Activated B cell treated with CpG ODN at 0.5 μM for 24 hours (primary cell): ENCODE measurements around the gene OR10K2. TPM values are rescaled to one million over a fixed set of nuclear protein-coding genes. Genes with fewer than 3 reads are reported as not detected.

Experiments used
- ATAC-seq: fragments of 200-7000 bp; cut with Tn5 transposase; one replicate; pipeline ENCODE4 v1.10.0; 2021; ENCODE audit warnings: low read depth, mild to moderate bottlenecking, moderate library complexity
- CTCF ChIA-PET: fragments of 350-600 bp; sonication (Branson Sonifier 250); formaldehyde crosslinking; loops from one replicate; lab custom pipeline; 2021; ENCODE audit warnings: antibody characterized with exemption; lab: Charles Lee
- POLR2A ChIA-PET: fragments of 350-600 bp; sonication (Branson Sonifier 250); formaldehyde crosslinking; loops from one replicate; lab custom pipeline; 2021; ENCODE audit warnings: antibody characterized with exemption; lab: Charles Lee
- DNase-seq: peaks from one replicate; pipeline ENCODE4 v3.0.0; 2022
- H3K27ac Mint-ChIP-seq: one replicate; pipeline ENCODE4 v1.8.0; 2020; ENCODE audit warnings: mixed read lengths
- H3K27me3 Mint-ChIP-seq: one replicate; pipeline ENCODE4 v1.8.0; 2021; ENCODE audit warnings: mixed read lengths
- H3K36me3 Mint-ChIP-seq: one replicate; pipeline ENCODE4 v1.8.0; 2021; ENCODE audit warnings: low read depth, mixed read lengths
- H3K4me1 Mint-ChIP-seq: one replicate; pipeline ENCODE4 v1.8.0; 2021; ENCODE audit warnings: mixed read lengths
- H3K4me3 Mint-ChIP-seq: one replicate; pipeline ENCODE4 v1.8.0; 2020; ENCODE audit warnings: mild to moderate bottlenecking, mixed read lengths
- H3K9me3 Mint-ChIP-seq: one replicate; pipeline ENCODE4 v1.8.0; 2020; ENCODE audit warnings: mixed read lengths
- intact Hi-C: fragments of 100-400 bp; cut with micrococcal nuclease; formaldehyde crosslinking; loops from one replicate; pipeline ENCODE4 v1.15.1; 2024
- total RNA-seq: library from RNA; stranded (reverse); gene quantifications from 2 replicates; pipeline ENCODE4 v1.2.3, GENCODE V29; 2022
- TF ChIP-seq, protein P1 (sequence below): fragments of 200-600 bp; IDR thresholded peaks from one replicate; pipeline ENCODE4 v1.8.0; 2022; ENCODE audit warnings: antibody characterized with exemption, mild to moderate bottlenecking

OR10K2 gene
- total RNA-seq, 1 donor from 2014 or later = not detected

DNA sequence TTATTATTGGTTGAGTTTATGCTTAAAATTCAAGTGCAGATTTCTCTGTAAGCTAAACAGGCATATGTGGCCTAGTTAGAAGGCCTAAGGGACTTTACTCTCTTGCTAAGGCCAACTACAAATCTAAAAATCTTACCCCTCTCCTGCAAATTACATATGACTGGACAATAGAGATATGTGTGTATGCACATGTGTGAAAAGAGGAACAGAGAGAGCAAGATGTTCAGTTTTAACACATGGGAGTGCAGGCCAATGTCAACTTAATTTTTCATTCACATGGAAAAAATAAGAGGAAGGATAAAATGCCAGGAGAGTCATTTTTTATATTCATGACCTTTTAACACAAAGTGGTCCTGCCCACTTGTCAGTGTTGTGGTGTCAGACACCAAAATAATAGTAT is 8.5 kb downstream of the OR10K2 start:
- intact Hi-C loops = no loop called here
- CTCF ChIA-PET = no interaction called here
- peaks cover 3% of the 10 kb centered on the region for H3K27me3 Mint-ChIP-seq
- POLR2A ChIA-PET = no interaction called here
- no peaks in the 10 kb centered on the region for H3K4me1 Mint-ChIP-seq
- no peaks in the 10 kb centered on the region for H3K9me3 Mint-ChIP-seq
- no peak overlapping the region for H3K4me3 Mint-ChIP-seq
- DNase-seq = no peak
- H3K36me3 Mint-ChIP-seq = no peaks in the 10 kb centered on the region
- H3K27ac Mint-ChIP-seq = no peak overlapping the region
- TF ChIP-seq, protein P1, sequence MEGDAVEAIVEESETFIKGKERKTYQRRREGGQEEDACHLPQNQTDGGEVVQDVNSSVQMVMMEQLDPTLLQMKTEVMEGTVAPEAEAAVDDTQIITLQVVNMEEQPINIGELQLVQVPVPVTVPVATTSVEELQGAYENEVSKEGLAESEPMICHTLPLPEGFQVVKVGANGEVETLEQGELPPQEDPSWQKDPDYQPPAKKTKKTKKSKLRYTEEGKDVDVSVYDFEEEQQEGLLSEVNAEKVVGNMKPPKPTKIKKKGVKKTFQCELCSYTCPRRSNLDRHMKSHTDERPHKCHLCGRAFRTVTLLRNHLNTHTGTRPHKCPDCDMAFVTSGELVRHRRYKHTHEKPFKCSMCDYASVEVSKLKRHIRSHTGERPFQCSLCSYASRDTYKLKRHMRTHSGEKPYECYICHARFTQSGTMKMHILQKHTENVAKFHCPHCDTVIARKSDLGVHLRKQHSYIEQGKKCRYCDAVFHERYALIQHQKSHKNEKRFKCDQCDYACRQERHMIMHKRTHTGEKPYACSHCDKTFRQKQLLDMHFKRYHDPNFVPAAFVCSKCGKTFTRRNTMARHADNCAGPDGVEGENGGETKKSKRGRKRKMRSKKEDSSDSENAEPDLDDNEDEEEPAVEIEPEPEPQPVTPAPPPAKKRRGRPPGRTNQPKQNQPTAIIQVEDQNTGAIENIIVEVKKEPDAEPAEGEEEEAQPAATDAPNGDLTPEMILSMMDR = no peak
- no peak for ATAC-seq

DNA sequence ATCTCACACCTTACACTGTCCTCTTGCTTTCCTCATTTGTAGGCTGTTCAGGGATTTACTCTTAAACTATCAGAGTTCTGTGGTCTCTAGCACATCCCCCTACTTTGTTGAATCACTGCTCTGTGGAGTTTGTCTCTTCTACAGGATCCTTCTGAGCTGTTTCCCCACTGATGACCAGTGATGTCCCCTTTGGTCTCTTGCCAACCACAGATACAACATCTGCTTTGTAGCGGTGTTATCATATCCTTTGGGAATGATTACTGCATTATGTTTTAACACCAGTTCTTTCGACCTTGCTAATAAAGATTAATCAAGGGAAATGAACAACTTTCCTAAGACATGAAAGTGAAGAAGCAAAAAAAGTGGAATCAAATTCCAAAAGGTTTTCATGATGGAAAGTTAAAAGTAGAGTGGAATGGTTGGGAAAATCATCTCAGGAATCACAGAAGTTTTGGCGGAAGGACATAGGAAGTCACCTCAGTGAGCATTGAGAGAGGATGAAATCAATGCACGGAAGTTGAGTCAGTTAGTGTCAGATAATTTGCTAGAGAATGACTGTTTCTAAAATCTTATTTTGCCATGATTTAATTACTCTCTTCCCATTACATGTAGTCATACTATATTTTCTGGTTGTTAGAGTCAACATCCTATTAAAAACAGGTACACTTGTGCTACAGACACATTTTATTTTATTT is 11.2 kb downstream of the OR10K2 start:
- Mint-ChIP-seq H3K36me3 (no peaks in the 10 kb centered on the region), H3K9me3 (no peaks in the 10 kb centered on the region), H3K4me1 (no peaks in the 10 kb centered on the region), H3K4me3 (no peak overlapping the region), H3K27ac (no peak overlapping the region), H3K27me3 (peaks cover 2% of the 10 kb centered on the region)
- ChIA-PET CTCF (interaction anchor here (1.3 kb wide), 1 partner anchor 211 kb away, joined by 3 read pairs; no protein-coding TSS in a partner anchor), POLR2A (interaction anchor here (0.5 kb wide), 1 partner anchor 161 kb away, joined by 11 read pairs; no protein-coding TSS in a partner anchor)
- DNase-seq (no peak), ATAC-seq (no peak)
- TF ChIP-seq, protein P1 = no peak
- intact Hi-C loops = no loop called here

DNA sequence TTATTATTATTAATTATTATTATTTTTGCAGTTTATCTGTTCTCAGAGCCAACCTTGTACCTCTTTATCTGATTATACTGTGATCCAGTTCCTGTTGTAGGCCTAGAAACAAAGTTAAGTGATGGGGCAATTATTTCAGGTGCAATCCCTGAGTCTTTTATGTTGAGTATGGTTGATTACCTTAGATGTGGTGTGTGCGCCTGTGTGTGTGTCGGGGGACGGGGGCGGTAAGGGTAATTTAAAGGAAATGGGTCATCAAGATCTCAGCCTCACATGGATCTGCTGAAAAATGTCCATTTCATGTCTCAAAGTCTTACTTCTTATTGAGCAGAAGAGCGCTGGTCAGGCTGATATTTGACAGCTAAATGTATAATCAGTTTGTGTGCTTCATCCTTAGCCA is 18.9 kb downstream of the OR10K2 start:
- Mint-ChIP-seq H3K4me1 (no peaks in the 10 kb centered on the region), H3K36me3 (no peaks in the 10 kb centered on the region), H3K27me3 (peaks cover 2% of the 10 kb centered on the region), H3K27ac (no peak overlapping the region), H3K9me3 (no peaks in the 10 kb centered on the region), H3K4me3 (no peak overlapping the region)
- intact Hi-C loops = no loop called here
- no peak for ATAC-seq
- TF ChIP-seq, protein P1 = no peak
- CTCF ChIA-PET = no interaction called here
- POLR2A ChIA-PET = no interaction called here
- DNase-seq = no peak

DNA sequence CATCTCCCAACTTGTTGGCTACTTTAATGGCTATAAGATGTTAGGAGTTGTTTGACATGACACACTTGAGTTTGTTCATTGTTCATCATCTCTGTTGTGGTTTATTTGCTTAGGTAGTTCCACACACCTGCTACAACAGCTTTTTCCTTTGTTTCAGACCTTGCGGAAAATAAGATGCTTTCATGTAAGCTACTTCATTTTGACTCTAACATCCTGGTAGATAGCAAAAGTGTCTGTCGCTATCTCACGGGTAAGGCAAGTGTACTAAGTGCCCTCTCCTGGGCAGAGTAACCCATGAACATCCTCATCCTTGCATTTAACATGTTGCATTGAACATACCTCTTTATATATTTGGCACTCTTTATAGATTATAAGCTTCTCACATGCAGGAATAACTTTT is 25.2 kb downstream of the OR10K2 start:
- Mint-ChIP-seq H3K9me3 (no peaks in the 10 kb centered on the region), H3K27me3 (no peaks in the 10 kb centered on the region), H3K27ac (no peak overlapping the region), H3K36me3 (no peaks in the 10 kb centered on the region), H3K4me1 (peaks cover under 1% of the 10 kb centered on the region), H3K4me3 (no peak overlapping the region)
- TF ChIP-seq, protein P1 = no peak
- intact Hi-C loops = no loop called here
- ChIA-PET CTCF (interaction anchor here (1.5 kb wide), 1 partner anchor 197 kb away, joined by 4 read pairs; no protein-coding TSS in a partner anchor), POLR2A (no interaction called here)
- DNase-seq (no peak), ATAC-seq (no peak)

DNA sequence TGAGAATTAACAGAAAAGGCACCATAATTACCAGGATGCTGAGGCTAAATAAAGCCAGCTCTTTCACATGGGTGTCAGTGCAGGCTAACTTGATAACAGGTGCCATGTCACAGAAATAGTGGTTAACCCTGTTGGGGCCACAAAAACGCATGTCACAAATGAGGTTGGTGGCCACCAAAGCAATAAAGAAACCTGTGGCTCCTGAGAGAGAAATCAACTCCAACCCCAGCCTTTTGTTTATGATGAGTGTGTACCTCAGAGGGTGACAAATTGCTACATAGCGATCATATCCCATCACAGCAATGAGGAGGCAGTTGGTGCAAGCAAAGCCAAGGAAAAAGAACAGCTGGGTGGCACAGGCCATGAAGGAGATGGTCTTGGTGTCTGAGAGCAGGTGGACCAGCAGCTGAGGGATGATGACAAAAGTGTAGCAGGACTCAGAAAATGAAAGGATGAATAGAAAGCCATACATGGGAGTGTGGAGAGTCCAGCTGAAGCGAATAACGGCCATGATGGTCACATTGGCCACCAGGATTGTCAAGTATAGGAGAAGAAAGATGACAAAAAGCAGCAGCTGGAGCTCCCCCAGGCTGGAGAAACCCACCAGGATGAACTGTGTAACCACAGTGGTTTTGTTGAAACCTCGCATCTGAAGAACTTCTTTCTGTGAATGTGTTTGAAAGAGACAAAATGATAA is 27.1 kb downstream of the OR10K2 start, which contains the start of gene OR10T2:
TSS of gene OR10T2 (minus strand) at position 649 of the 697 bp plus-strand sequence. CDS start at position 649, 0 bp downstream.
- no peak for ATAC-seq
- CTCF ChIA-PET = no interaction called here
- H3K27ac Mint-ChIP-seq = no peak within 1 kb of the TSS

More for the DNA sequence above, 27.1 kb downstream of the OR10K2 start, which contains the start of gene OR10T2:
- POLR2A ChIA-PET = no interaction called here
- Mint-ChIP-seq H3K9me3 (no peaks in the 10 kb centered on the region), H3K36me3 (no peaks in the 10 kb centered on the region), H3K4me1 (peaks cover 12% of the 10 kb centered on the region), H3K27me3 (no peaks in the 10 kb centered on the region), H3K4me3 (no peak within 1 kb of the TSS)
- TF ChIP-seq, protein P1 = no peak
- intact Hi-C loops = loop anchor here (5.0 to 10.0 kb wide), 3 partner anchors 67 to 606 kb away; partner anchors contain the start of genes CD1B and IFI16
- no peak for DNase-seq
